Measurements from ENCODE around the gene FOXP1.

DNA sequence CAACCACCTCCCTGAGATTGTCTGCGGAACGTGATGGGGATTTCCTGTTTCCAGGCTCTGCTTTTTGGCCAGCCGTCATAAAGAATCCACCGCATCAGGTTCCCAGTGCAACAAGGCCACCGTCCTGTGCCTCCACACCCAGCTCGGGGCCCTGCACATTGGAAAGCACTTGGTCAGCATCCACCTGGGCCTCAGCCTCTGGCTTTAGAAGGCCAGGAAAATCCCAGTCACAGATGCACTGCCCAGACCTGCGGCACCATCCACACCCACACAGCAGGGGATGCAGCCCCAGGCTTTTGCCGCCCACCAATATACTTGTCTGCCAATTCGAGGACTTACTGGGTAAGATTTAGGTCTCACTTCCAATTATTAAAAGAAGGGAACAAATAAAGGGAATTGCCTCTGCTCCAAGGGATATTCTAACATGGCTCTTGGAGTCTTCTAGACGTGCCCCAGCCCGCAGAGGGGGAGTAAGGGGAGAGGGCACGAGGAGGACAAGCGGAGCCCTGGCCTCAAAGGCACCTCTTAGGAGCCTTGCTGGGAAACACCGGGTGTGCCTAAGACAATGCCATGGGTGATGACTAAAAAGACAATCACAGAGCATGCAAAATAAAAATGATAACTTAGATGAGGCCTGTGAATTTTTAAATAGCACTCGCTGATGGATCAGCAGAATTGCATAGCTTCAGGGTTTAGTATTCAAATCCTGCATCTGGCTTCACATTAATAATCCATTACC is 169.2 kb downstream of the FOXP1 start:
- no peak for TF ChIP-seq POLR2A (IDR thresholded peaks at IDR 0.05; ENCODE audit: low read depth, low read length)
- no peak for TF ChIP-seq TAF1 (IDR thresholded peaks at IDR 0.05; ENCODE audit: low read depth, low read length)
- TF ChIP-seq POLR2AphosphoS5 (IDR thresholded peaks at IDR 0.05; ENCODE audit: low read depth, low read length): no peak
